GM21515 (cell line): ENCODE measurements around the gene NDFIP1.

ENCODE experiments used
- ATAC-seq: cut with Tn5 transposase; IDR thresholded peaks from one replicate; pipeline ENCODE4 v1.9.1; 2021; ENCODE audit not compliant: unreplicated experiment

Gene NDFIP1

GRCh38 chr5:142091012-142091411 is 17.6 kb upstream of the NDFIP1 start:
- no peak for ATAC-seq

DNA sequence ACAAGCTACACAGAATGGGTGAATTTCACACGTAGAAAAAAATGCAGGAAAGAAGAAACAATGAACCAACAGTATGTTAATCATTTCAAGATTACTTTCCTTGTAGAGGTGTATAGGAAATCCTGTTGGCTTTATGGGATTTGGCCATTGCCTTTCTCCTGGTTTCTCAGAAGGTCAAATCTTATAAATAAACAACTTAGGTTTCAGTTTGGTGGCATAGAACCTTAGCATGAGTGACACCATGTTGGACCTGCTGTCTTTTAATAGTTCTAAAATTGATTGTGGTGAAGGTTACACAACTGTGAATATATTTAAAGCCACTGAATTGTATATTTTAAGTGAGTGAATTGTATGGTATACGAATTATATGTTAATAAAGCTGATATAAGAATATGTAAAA is 16.7 kb upstream of the NDFIP1 start:
- ATAC-seq = no peak

DNA sequence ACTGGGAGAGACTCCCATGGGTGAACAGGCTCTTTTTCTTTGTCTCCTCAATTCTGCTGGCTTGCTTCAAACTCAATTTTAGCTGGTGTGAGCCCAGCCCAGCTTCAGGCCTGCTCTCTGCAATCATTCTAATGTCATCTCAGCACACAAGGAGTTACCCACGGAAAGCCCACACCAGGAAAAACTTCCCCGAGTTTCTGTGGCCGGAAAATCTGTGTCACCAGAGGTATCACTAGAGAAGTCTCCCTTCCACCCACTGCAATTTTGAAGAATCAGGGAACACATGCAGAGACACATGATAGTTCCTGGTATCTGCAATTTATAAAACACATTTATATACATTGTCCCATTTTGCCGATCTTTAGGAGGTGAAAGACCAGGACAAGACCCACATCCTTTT is 13.5 kb upstream of the NDFIP1 start:
- ATAC-seq = no peak

DNA sequence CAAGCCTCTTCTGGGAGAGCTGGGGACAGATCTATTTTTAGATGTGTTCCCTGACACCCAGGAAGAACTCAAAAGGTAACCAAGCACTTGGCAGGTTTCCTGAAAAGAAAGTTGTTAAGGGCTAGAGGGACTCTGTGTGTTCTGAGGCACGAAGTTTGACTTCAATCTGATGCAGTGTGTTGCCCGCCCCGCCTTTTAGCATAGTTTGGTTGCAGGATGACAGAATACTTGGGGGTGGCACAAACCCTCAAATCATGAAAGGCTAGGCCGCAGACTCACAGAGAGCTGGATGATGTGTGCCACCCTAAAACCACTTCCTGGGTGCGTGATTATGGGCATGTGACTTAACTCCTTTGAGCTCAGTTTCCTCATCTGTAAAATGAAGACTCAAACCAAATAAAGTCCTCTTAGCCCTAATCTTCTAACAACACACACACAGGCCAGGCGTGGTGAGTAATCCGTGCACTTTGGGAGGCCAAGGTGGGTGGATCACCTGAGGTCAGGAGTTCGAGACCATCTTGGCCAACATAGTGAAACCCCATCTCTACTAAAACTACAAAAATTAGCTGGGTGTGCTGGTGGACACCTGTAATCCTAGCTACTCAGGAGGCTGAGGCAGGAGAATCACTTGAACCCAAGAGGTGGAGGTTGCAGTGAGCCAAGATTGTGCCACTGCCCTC is 12.8 kb upstream of the NDFIP1 start:
- ATAC-seq = no peak

DNA sequence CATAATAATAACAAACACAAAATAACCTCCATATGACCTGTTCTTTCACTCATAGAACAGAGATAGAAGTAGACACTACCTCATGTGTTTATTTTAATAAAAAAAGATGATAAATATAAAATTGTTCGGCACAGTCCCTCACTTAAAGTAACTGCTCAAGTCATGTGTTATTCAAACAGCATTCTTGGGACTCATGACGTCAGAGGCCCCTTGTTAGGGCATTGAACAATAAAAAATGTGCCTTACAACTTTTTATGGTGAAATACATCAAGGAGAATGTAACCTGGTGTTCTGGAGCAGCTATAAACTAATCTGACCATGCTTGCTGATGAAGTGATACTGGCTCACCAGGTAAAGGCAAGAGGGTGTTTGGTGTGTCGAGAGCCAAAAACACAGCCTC is 12.2 kb upstream of the NDFIP1 start:
- no peak for ATAC-seq

DNA sequence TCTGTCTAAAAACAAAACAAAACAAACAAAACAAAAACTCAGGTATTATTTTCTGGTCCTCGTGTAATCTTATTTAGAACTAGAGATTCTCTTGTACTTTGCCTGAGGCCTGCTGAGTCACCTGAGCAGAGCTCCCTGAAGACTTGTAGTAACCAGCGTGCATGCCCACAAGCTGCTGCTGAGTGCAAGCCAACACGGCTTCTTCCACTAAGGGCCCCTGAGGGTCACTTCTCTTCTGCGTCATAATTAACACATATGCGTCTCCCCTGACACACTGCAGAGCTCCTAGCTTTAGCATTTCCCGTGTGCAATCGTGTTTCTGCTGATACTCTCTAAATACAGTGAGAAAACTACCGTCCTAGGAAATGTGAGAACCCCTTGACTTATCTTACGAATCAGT is 10.9 kb upstream of the NDFIP1 start:
- no peak for ATAC-seq

DNA sequence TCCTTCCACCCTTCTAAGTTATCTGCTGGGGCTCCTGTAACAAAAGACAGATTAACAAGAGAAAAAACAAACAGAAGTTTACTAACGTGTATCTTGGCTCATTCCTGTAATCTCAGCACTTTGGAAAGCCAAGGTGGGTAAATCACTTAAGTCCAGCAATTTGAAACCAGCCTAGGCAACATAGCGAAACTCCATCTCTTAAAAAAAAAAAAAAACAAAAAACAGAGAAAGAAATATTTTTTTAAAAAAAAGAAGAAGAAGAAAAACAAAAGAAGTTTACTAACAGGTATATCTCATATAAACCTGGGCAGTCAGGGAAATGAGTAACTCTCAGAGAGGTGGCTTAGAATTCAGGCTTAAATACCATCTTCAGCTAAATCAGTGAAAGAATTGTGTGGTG is 10.3 kb upstream of the NDFIP1 start:
- no peak for ATAC-seq

GRCh38 chr5:142098931-142099330 is 9.6 kb upstream of the NDFIP1 start:
- no peak for ATAC-seq

DNA sequence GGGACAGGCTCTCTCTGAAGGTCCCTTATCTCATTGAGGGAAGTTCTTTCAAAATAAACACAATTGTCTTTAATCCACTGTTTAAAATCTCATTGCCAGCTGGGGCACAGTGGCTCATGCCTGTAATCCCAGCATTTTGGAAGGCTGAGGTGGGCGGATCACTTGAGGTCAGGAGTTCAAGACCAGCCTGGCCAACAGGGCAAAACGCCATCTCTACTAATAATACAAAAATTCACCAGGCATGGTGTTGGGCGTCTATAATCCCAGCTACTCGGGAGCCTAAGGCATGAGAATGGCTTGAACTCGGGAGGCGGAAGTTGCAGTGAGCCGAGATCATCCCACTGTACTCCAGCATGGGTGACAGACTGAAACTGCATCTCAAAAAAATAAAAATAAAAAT is 8.3 kb upstream of the NDFIP1 start:
- no peak for ATAC-seq

GRCh38 chr5:142102980-142103740 is 5.4 kb upstream of the NDFIP1 start:
- ATAC-seq = no peak

- no peak for ATAC-seq
Observed at GRCh38 chr5:142104491-142104890, 4.1 kb upstream of the NDFIP1 start.

DNA sequence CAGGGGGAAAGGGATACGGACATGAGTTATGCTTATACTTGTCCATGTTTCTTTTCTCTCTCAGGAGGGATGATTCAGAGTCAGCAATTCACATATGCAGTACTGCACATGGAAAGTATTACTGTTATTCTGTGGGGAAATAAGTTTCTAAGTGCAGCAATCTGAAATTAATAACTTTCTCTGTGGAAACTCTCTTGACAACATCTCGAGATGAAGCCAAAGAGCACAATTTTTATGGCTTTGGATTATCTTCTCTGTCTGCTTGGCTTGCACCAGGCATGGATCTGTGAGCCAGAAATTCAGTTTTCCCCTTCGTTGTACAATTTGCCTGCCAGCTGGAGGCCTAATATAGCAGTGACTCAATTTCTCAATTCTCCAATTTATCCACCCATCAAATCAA is 2.5 kb upstream of the NDFIP1 start:
- no peak for ATAC-seq

DNA sequence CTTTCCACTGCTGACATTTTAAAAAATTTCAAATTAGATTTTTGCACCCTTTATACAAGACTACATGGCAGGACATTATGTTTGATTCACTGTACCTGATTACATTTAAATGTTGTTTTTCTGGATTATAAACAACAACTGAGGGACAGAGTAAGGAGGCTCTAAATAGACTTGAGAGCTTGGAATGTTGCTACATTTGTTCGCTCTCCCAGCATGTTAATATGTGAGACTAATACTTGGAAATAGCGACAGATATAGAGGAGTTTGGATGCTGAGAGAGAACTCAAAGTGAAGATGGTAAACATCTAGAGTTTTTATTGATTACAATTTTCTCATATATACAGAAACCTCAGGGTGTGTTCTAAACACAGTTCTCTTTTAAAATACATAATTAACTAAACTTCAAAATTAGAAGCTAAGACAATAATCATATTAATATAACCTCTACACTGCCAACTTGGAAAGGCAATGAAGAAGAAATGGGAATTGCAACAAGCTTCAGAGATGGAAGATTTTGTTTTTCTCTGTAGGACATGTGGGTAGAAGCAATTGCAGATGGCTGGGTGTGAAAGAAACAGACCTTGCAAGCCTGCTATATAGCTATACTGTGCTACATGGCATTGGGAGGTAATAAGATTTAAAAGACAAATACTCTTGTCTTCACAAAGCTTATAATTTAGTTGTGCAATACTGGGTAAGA is 1.4 kb upstream of the NDFIP1 start:
- ATAC-seq = no peak

DNA sequence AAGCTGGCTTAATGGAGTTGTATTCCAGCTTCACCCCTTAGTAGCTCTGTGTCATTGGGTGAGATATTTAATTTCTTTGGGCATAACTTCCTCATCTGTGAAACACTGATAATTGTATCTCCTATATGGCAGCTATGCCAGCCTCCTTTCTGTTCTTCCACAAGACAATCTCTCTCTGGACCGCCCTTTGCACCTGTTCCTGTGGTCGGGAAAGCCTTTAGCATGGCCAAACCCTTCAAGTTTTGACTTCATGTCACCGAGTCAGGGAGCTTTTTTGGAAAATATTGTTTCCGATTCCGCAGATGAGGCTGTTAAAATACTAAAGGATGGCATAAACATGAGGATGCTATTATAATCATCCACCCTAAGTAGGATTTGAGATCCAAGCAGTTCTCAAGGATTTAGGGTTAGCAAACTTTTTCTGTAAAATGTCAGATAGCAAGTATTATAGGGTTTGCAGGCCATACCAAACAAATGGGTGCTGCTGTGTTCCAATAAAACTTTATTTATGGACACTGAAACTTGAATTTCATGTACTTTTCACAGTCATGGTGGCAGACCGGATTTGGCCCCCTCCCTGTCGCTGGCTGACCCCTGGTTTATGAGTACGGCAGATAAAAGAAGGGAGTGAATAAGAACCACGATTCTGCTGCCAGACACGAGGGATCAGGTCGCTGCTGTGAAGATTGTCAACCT is 695 bp upstream of the NDFIP1 start:
- ATAC-seq = no peak

GRCh38 chr5:142109331-142110045 is 909 bp downstream of the NDFIP1 start:
- ATAC-seq = no peak

DNA sequence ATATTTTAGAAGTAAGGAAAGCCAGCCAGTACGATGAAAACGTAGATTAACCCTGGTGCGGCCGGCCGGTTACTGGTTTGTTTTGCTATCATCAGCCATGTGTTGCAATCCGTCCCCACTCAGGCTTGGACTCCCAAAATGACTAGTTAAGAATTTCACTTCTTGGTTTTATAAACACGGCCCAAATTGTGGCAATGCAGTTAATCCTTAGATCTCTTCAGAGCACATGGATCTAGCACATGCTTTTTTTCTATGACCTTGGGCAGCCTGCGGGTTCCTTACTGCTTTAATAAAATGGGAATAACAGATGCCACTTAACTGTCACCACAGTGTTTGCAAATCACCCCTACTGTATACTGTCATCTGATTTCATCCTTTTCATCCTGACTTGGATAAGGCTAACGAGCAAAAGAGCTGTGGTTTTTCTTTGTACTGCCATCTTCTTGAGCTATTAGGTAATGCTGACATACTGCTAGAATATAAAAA is 1.5 kb downstream of the NDFIP1 start:
- no peak for ATAC-seq

GRCh38 chr5:142110988-142111687 is 2.6 kb downstream of the NDFIP1 start:
- no peak for ATAC-seq

DNA sequence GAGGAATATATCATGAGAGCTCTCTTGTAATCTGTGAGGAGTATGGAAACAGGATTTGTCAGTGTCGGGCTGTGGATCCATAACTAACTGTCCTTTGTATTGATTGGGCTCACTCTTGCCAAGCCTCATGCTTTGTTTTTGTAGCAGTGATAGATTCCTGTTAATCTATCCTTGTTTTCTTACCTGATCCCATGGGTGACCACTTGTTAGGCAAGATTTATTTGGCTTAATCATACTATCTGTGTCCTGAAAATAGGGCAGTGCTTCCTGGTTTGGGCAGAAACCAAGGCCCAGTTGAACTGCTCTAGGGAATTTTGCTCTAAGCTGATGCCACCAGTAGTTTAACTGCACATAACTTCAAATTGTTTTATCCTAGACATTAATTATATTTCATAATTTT is 6.1 kb downstream of the NDFIP1 start:
- ATAC-seq = no peak

- no peak for ATAC-seq
Observed at GRCh38 chr5:142115937-142116614, 7.5 kb downstream of the NDFIP1 start.
